MM.1S (cell line): ENCODE data around the gene ATG5.

Experiments used
- DNase-seq: peaks from one replicate; pipeline ENCODE4 v3.0.0-alpha.2; 2015
- H2AFZ ChIP-seq: fragments of 300-600 bp; sonication (generic); 2 replicates; pipeline ENCODE4 v1.6.0; 2016; ENCODE audit warnings: antibody characterized with exemption, low read length
- H3F3A ChIP-seq: fragments of 300-600 bp; sonication (generic); 2 replicates; pipeline ENCODE4 v1.6.1; 2016; ENCODE audit warnings: mild to moderate bottlenecking, antibody characterized with exemption, low read length, moderate library complexity, mixed read lengths; ENCODE audit not compliant: insufficient read depth
- H3K27ac ChIP-seq: fragments of 300-600 bp; sonication (generic); 2 replicates; pipeline ENCODE4 v1.5.1; 2016; ENCODE audit warnings: mild to moderate bottlenecking, low read length
- H3K27me3 ChIP-seq: fragments of 300-600 bp; sonication (generic); replicated peaks from 2 replicates; pipeline ENCODE4 v1.6.0; 2016; ENCODE audit warnings: low read length; ENCODE audit not compliant: insufficient read depth
- H3K36me3 ChIP-seq: fragments of 300-600 bp; sonication (generic); replicated peaks from 2 replicates; pipeline ENCODE4 v1.6.1; 2016; ENCODE audit warnings: mild to moderate bottlenecking, low read length, mixed read lengths; ENCODE audit not compliant: insufficient read depth
- H3K4me1 ChIP-seq: fragments of 300-600 bp; sonication (generic); 2 replicates; pipeline ENCODE4 v1.6.1; 2016; ENCODE audit warnings: low read length, mixed read lengths
- H3K4me2 ChIP-seq: fragments of 300-600 bp; sonication (generic); 2 replicates; pipeline ENCODE4 v1.6.0; 2016; ENCODE audit warnings: low read depth, low read length
- H3K4me3 ChIP-seq: fragments of 300-600 bp; sonication (generic); 2 replicates; pipeline ENCODE4 v1.5.1; 2016; ENCODE audit warnings: low read length, mixed read lengths
- H3K79me2 ChIP-seq: fragments of 300-600 bp; sonication (generic); 2 replicates; pipeline ENCODE4 v1.6.1; 2016; ENCODE audit warnings: mixed run types, low read length, mixed read lengths
- H3K9ac ChIP-seq: fragments of 300-600 bp; sonication (generic); 2 replicates; pipeline ENCODE4 v1.6.1; 2016; ENCODE audit warnings: low read length, mixed read lengths
- H3K9me2 ChIP-seq: fragments of 300-600 bp; sonication (generic); replicated peaks from 2 replicates; pipeline ENCODE4 v1.6.1; 2016; ENCODE audit warnings: mild to moderate bottlenecking, low read length, mixed read lengths; ENCODE audit not compliant: insufficient read depth
- H3K9me3 ChIP-seq: fragments of 300-600 bp; sonication (generic); replicated peaks from 2 replicates; pipeline ENCODE4 v1.6.1; 2016; ENCODE audit warnings: mild to moderate bottlenecking, low read length, mixed read lengths; ENCODE audit not compliant: insufficient read depth
- H4K20me1 ChIP-seq: fragments of 300-600 bp; sonication (generic); 2 replicates; pipeline ENCODE4 v1.6.1; 2016; ENCODE audit warnings: mild to moderate bottlenecking, low read length, moderate library complexity, mixed read lengths; ENCODE audit not compliant: insufficient read depth
- CTCF ChIP-seq: fragments of 300-600 bp; sonication (generic); IDR thresholded peaks from 2 replicates; pipeline ENCODE4 v1.5.1; 2016; ENCODE audit warnings: antibody characterized with exemption, low read length, mixed read lengths
- EZH2 ChIP-seq: fragments of 300-600 bp; sonication (generic); optimal IDR thresholded peaks from 2 replicates; pipeline ENCODE3; 2017; ENCODE audit warnings: low read depth, mild to moderate bottlenecking, antibody characterized with exemption, low read length, mixed read lengths
- EZH2phosphoT487 ChIP-seq: fragments of 300-600 bp; sonication (generic); IDR thresholded peaks from 2 replicates; pipeline ENCODE4 v1.6.1; 2018; ENCODE audit warnings: antibody characterized with exemption, low read length

ATG5 gene

GRCh38 chr6:106185615-106186014, 139.9 kb downstream of the ATG5 start:
- H3K4me2 ChIP-seq = no peak overlapping the region
- H3K4me1 ChIP-seq = peaks cover 18% of the 10 kb centered on the region
- H3K9me2 ChIP-seq = no peaks in the 10 kb centered on the region
- H3K9me3 ChIP-seq = no peaks in the 10 kb centered on the region
- H3F3A ChIP-seq = peaks cover 4% of the 10 kb centered on the region; the same call in 1 of the 2 replicates
- no peaks in the 10 kb centered on the region; the same call in 1 of the 2 replicates for H3K79me2 ChIP-seq
- H3K9ac ChIP-seq = no peak overlapping the region
- H4K20me1 ChIP-seq = no peaks in the 10 kb centered on the region
- no peak overlapping the region for H2AFZ ChIP-seq
- no peaks in the 10 kb centered on the region for H3K36me3 ChIP-seq
- TF ChIP-seq EZH2phosphoT487 (no peak), CTCF (no peak), EZH2 (no peak)
- no peak for DNase-seq
- H3K27ac ChIP-seq = no peak overlapping the region
- H3K27me3 ChIP-seq = no peaks in the 10 kb centered on the region
- no peak overlapping the region for H3K4me3 ChIP-seq

GRCh38 chr6:106184629-106185028, 140.9 kb downstream of the ATG5 start:
- Histone ChIP-seq H2AFZ (no peak overlapping the region), H3K4me1 (peaks cover 28% of the 10 kb centered on the region), H3K27me3 (no peaks in the 10 kb centered on the region), H3K9me3 (no peaks in the 10 kb centered on the region), H3K4me2 (no peak overlapping the region), H3F3A (peaks cover 10% of the 10 kb centered on the region; the same call in 1 of the 2 replicates), H3K27ac (no peak overlapping the region), H3K9me2 (no peaks in the 10 kb centered on the region), H3K4me3 (no peak overlapping the region), H3K79me2 (no peaks in the 10 kb centered on the region; the same call in 1 of the 2 replicates), H4K20me1 (no peaks in the 10 kb centered on the region), H3K9ac (no peak overlapping the region), H3K36me3 (no peaks in the 10 kb centered on the region)
- TF ChIP-seq EZH2phosphoT487 = no peak
- no peak for TF ChIP-seq EZH2
- no peak for TF ChIP-seq CTCF
- DNase-seq = no peak

- H3K4me2 ChIP-seq = no peak overlapping the region
- TF ChIP-seq EZH2 = no peak
- no peak for TF ChIP-seq CTCF
- TF ChIP-seq EZH2phosphoT487 = no peak
- no peaks in the 10 kb centered on the region for H3K9me2 ChIP-seq
- no peaks in the 10 kb centered on the region for H3K27me3 ChIP-seq
- H3K9me3 ChIP-seq = no peaks in the 10 kb centered on the region
- H3K36me3 ChIP-seq = no peaks in the 10 kb centered on the region
- H3K79me2 ChIP-seq = no peaks in the 10 kb centered on the region
- H3K9ac ChIP-seq = no peak overlapping the region
- H3F3A ChIP-seq = peaks cover 10% of the 10 kb centered on the region; the same call in 1 of the 2 replicates
- no peak for DNase-seq
- H3K4me1 ChIP-seq = peaks cover 35% of the 10 kb centered on the region
- H3K4me3 ChIP-seq = no peak overlapping the region
- no peak overlapping the region for H2AFZ ChIP-seq
- H4K20me1 ChIP-seq = no peaks in the 10 kb centered on the region
- H3K27ac ChIP-seq = no peak overlapping the region
These were observed 142.1 kb downstream of the ATG5 start for GRCh38 chr6:106183430-106183829.
